HepG2 (cell line): ENCODE measurements around the gene GNAI2. TPM values are rescaled to one million over a fixed set of nuclear protein-coding genes. Genes with fewer than 3 reads are reported as not detected.

Experiments
- GLMP ChIP-seq: sonication (generic); formaldehyde crosslinking; IDR thresholded peaks from 2 replicates; pipeline ENCODE4 v1.9.0; 2021; ENCODE audit warnings: missing genetic modification reagents, mild to moderate bottlenecking, borderline replicate concordance
- ISL2 ChIP-seq: sonication (generic); formaldehyde crosslinking; IDR thresholded peaks from 2 replicates; pipeline ENCODE4 v1.5.0; 2020; ENCODE audit warnings: missing genetic modification reagents
- RFX5 ChIP-seq: IDR thresholded peaks from 2 replicates; pipeline ENCODE4 v1.6.1; 2011; ENCODE audit warnings: low read depth, low read length, improper control_type of control experiment
- SIN3B ChIP-seq: fragments of 150-350 bp; IDR thresholded peaks from 2 replicates; pipeline ENCODE4 v1.6.1; 2014; ENCODE audit warnings: low read length
- SNAPC5 ChIP-seq: sonication (generic); formaldehyde crosslinking; IDR thresholded peaks from 2 replicates; pipeline ENCODE4 v1.8.1; 2023; ENCODE audit warnings: mild to moderate bottlenecking, missing genetic modification reagents, borderline replicate concordance
- XBP1 ChIP-seq: sonication (generic); formaldehyde crosslinking; IDR thresholded peaks from 2 replicates; pipeline ENCODE4 v1.5.0; 2020; ENCODE audit warnings: missing genetic modification reagents
- ZBTB37 ChIP-seq: sonication (generic); formaldehyde crosslinking; IDR thresholded peaks from 2 replicates; pipeline ENCODE4 v1.4.0; 2020; ENCODE audit warnings: mild to moderate bottlenecking, missing genetic modification reagents
- ZNF280D ChIP-seq: sonication (generic); formaldehyde crosslinking; IDR thresholded peaks from 2 replicates; pipeline ENCODE4 v1.5.1; 2020; ENCODE audit warnings: mild to moderate bottlenecking, missing genetic modification reagents
- ZNF281 ChIP-seq: sonication (generic); formaldehyde crosslinking; IDR thresholded peaks from 2 replicates; pipeline ENCODE4 v1.4.0; 2020; ENCODE audit warnings: missing genetic modification reagents, borderline replicate concordance
- ZNF30 ChIP-seq: sonication (generic); formaldehyde crosslinking; IDR thresholded peaks from 2 replicates; pipeline ENCODE4 v1.5.0; 2020; ENCODE audit warnings: mild to moderate bottlenecking, missing genetic modification reagents
- ZNF432 ChIP-seq: sonication (generic); formaldehyde crosslinking; IDR thresholded peaks from 2 replicates; pipeline ENCODE4 v1.5.0; 2020; ENCODE audit warnings: missing genetic modification reagents, mild to moderate bottlenecking, borderline replicate concordance
- ZNF441 ChIP-seq: sonication (generic); formaldehyde crosslinking; IDR thresholded peaks from 2 replicates; pipeline ENCODE4 v1.7.0; 2021; ENCODE audit warnings: missing genetic modification reagents, borderline replicate concordance
- ZSCAN12 ChIP-seq: sonication (generic); formaldehyde crosslinking; IDR thresholded peaks from 2 replicates; pipeline ENCODE4 v1.9.0; 2021; ENCODE audit warnings: mild to moderate bottlenecking, missing genetic modification reagents
- polyA plus RNA-seq, 8 experiments: library from polyadenylated mRNA; depleted of rRNA in 3 of 8; stranded (reverse) in 7 of 8; unstranded in 1 of 8; fragments of >200 nt; fragmentation: Illumina TruSeq in 4 of 8; extraction: Trizol in 4 of 8; gene quantifications; 2 replicates each; pipeline versions ENCODE4 v1.2.1 to v1.2.3, GENCODE V29; 2011 to 2016; ENCODE audit warnings: low read depth in 4 of 8, missing spikeins in 1 of 8, mixed read lengths in 1 of 8; ENCODE audit not compliant: insufficient read depth in 1 of 8
- total RNA-seq, 5 experiments: library from RNA; depleted of rRNA; stranded (reverse); fragments of >200 nt; fragmentation: Illumina TruSeq; extraction: Trizol; gene quantifications; 2 replicates each; pipeline ENCODE4 v1.2.3, GENCODE V29; 2016; ENCODE audit warnings: low read depth in 1 of 5

Gene GNAI2
- total and polyA plus RNA-seq, 2 of the 13 experiments (the other 11 are each of a cell fraction or from before 2014, with no cell fraction given): 51.1 to 66.2 TPM

GRCh38 chr3:50227390-50228183 lies 8.4 kb upstream of the GNAI2 start (continued):
- TF ChIP-seq ZSCAN12 (CRISPR knock-in tag) (no peak), SIN3B (no peak), ISL2 (CRISPR knock-in tag) (peak; percentile 62; the same call in 1 of the 2 replicates), GLMP (CRISPR knock-in tag) (no peak), ZNF281 (CRISPR knock-in tag) (peak; percentile 35; the same call in 1 of the 2 replicates), ZNF280D (0 out of 2 replicates have a peak, but pooled peaks have one; percentile 58), ZBTB37 (CRISPR knock-in tag) (no peak), RFX5 (no peak), SNAPC5 (no peak), ZNF30 (CRISPR knock-in tag) (no peak), ZNF441 (0 out of 2 replicates have a peak, but pooled peaks have one; percentile 29), XBP1 (CRISPR knock-in tag) (no peak), ZNF432 (CRISPR knock-in tag) (no peak)
